Daoy (cell line): ENCODE data around the gene SHISA7. TPM values are rescaled to one million over a fixed set of nuclear protein-coding genes. Genes with fewer than 3 reads are reported as not detected.
A peak's percentile ranks its signal among the peaks of the same experiment; 100 is the strongest.

Experiments
- DNase-seq: peaks from one replicate; pipeline ENCODE4 v3.0.0-alpha.2; 2015; ENCODE audit warnings: low read depth
- total RNA-seq: library from RNA; depleted of rRNA; stranded (reverse); fragments of >200 nt; shearing (Covaris generic); gene quantifications from 2 replicates; pipeline ENCODE4 v1.2.3, GENCODE V29; 2014

The SHISA7 gene
- total RNA-seq, 1 experiment from 2014 or later, result not detected

DNA sequence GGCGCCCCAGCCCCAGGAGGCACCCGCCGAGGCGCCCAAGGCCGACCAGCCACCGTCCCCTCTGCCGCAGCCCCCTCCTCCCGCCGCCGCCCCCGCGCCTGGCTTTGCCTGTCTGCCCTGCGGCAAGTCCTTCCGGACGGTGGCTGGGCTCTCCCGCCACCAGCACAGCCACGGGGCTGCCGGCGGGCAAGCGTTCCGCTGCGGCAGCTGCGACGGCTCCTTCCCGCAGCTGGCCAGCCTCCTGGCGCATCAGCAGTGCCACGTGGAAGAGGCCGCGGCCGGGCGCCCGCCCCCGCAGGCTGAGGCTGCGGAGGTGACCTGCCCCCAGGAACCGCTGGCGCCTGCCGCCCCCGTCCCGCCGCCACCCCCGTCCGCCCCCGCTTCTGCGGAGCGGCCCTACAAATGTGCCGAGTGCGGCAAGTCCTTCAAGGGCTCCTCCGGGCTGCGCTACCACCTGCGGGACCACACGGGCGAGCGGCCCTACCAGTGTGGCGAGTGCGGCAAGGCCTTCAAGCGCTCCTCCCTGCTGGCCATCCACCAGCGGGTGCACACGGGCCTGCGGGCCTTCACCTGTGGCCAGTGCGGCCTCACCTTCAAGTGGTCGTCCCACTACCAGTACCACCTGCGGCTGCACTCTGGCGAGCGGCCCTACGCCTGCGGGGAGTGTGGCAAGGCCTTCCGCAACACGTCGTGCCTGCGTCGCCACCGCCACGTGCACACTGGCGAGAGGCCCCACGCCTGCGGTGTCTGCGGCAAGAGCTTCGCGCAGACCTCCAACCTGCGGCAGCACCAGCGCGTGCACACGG lies 39.3 kb upstream of the SHISA7 start:
- DNase-seq, result no peak

- DNase-seq, result no peak
Observed at GRCh38 chr19:55481794-55482155, 38.7 kb upstream of the SHISA7 start.

- DNase-seq, result no peak
Observed at GRCh38 chr19:55481148-55481793, 38.2 kb upstream of the SHISA7 start.

GRCh38 chr19:55479451-55480230 lies 36.5 kb upstream of the SHISA7 start:
- DNase-seq, result no peak

- no peak for DNase-seq
Observed at GRCh38 chr19:55479045-55479444, 35.9 kb upstream of the SHISA7 start.

GRCh38 chr19:55478364-55478763 lies 35.3 kb upstream of the SHISA7 start:
- no peak for DNase-seq

GRCh38 chr19:55477905-55478304 lies 34.8 kb upstream of the SHISA7 start:
- no peak for DNase-seq

DNA sequence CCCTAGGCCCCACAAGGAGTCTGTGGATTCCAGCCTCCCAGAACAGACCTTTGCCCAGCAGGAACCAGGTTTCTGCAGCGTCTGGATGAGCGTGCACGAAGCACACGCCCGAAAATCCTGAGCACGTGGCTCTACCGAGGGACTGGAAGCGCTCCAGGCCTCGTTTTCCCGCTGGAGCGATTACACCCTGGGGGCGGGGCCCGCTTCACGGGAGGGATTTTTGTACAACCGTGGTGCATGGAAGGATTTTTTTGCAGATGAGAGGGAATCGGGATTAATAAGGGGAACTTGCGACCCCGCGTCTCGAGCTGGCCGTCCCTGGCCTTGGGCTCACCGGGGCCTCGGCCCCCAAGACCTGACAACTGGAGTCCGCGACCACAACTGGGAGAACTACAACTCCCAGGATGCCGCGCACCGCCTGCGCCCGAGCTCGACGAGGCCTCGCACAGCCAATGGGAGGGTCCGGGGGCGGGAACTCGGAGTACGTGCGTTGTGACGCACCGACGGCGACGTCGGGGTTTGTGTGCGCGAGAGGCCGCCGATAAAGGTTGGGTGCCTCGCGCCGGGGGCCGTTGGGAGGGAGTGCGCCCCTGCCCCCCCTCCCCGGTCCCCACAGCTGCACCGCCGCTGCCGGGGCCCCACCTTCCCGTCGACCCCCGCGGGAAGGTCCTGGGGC lies 33.1 kb upstream of the SHISA7 start, which contains the start of gene ZNF628:
ZNF628 (plus strand) TSS at position 518 of the 676 bp plus-strand sequence. CDS start 3,294 bp downstream, outside the sequence.
- DNase-seq, result peak; percentile 99

- peak; percentile 91 for DNase-seq
Observed at GRCh38 chr19:55474269-55475265, 31.5 kb upstream of the SHISA7 start.

GRCh38 chr19:55473225-55474012 lies 30.3 kb upstream of the SHISA7 start:
- DNase-seq, result peak; percentile 61

- peak; percentile 84 for DNase-seq
Observed at GRCh38 chr19:55472463-55472862, 29.4 kb upstream of the SHISA7 start.

DNA sequence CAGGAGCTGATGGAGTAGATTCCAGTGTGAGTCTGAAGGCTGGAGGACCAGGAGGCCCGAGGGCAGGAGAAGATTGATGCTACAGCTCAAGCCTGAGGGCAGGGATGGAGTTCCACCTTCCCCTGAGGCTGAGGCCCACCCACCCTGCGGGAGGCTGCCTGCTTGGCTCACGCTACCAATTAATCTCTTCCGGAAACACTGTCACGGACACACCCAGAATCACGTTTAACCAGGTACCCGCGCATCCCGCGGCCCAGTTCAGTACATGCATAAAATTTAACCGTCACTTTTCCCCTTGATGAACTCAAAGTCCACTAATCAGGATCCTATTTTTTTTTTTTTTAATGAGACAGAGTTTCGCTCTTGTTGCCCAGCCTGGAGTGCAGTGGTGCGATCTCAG lies 28.2 kb upstream of the SHISA7 start:
- no peak for DNase-seq

DNA sequence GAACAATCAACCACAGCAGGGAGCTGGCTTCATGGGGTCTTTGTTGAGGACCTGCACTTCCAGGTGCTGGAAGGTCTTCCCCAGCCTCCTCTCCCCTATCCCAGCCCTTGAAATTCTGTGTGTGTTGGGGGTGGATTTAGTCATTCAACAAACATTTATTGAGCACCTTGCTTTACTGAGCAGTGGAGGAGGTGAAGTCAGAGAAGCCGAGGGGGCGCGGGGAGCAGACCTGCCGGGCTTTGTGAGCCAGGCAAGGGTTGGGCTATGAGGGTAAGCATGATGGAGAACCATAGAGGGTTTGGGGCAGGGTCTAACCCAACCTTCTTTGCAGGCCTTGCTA lies 24.9 kb upstream of the SHISA7 start:
- DNase-seq, result no peak

GRCh38 chr19:55467236-55468053 lies 24.3 kb upstream of the SHISA7 start:
- DNase-seq, result peak; percentile 65

GRCh38 chr19:55466241-55466614 lies 23.1 kb upstream of the SHISA7 start:
- DNase-seq, result no peak

GRCh38 chr19:55465460-55466240 lies 22.6 kb upstream of the SHISA7 start:
- no peak for DNase-seq

GRCh38 chr19:55464662-55465054 lies 21.6 kb upstream of the SHISA7 start, which contains the start of gene C19orf85:
Gene C19orf85 (minus strand): TSS chr19:55464751. CDS start chr19:55464554, 197 bp downstream.
- no peak for DNase-seq

DNA sequence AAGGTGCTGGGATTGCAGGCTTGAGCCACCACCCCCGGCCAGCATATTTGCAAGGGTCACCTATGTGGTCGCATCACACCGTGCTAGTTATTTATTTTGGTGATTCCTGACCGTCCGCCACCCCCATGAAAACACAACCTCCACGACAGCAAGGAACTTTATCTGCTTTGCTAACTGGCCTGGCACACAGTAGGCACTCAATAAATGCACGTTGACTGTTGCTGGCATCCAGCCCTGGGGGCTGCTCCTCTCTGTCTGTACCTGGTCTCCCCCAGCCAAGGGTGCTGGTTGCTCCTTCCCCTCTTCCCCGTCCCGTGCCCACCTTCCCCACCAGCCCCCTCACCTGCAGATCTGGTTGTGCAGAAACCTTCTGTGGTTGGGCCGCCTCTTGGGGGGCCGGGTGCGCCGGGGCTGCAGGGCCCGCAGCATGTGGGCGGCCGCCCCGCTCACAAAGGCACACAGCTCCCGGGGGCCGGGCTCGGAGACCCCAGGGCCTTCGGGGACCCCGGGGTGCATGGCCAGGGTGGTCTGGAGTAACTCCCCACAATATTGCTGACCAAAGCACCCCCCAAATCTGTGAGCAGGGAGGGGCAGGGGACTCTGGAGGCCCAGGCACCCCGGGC lies 21.1 kb upstream of the SHISA7 start:
- DNase-seq, result no peak
